Sigmoid colon (tissue), 4 donors: ENCODE measurements around the gene BLTP3B.

Experiments used
- POLR2AphosphoS5 ChIP-seq, 4 donors: sonication (generic); formaldehyde crosslinking; IDR thresholded peaks; one replicate each; pipeline ENCODE4 v1.6.1; 2017; ENCODE audit warnings: antibody characterized with exemption in 4 of 4
- TF ChIP-seq, protein P1 (sequence below), 4 experiments: fragments of 450-650 bp in 3 of 4; fragments of 200-600 bp in 1 of 4; IDR thresholded peaks; one replicate each; pipeline ENCODE4 v1.5.1; 2016 to 2019; ENCODE audit warnings: antibody characterized with exemption in 4 of 4, mild to moderate bottlenecking in 3 of 4, moderate library complexity in 2 of 4

DNA sequence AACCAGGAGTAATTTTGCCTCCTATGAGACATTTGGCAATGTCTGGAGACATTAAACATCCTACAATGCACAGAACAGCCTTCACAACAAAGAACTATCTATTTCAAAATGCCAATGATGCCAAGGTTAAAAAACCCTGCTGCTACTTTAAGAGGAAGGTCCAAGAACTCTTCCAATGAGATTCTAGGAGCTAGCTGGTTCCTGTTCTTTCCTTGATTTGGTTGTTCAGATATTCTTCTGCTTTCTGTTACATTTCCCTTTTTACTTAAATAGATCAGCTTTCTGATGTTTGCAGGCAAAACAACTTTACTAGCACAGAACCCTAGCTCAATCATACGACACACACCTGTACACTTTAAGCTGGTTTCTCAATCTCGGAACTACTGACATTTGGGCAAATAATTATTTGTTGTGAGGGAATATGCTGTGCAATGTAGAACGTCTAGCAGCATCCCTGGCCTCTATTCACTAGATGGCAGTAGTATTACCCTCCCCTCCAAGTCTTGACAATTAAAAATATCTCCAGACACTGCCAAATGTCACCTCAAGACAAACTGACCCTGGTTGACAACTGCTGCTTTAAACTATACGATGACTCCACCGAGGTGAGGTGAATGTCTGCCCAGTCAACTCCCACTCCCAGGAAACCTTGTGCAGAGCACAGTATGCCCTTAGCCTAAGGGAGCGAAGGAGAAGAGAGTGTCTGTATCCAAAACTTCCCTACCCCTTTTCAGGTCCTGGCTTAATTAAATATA, 4.4 kb downstream of the BLTP3B start:
- TF ChIP-seq, protein P1, sequence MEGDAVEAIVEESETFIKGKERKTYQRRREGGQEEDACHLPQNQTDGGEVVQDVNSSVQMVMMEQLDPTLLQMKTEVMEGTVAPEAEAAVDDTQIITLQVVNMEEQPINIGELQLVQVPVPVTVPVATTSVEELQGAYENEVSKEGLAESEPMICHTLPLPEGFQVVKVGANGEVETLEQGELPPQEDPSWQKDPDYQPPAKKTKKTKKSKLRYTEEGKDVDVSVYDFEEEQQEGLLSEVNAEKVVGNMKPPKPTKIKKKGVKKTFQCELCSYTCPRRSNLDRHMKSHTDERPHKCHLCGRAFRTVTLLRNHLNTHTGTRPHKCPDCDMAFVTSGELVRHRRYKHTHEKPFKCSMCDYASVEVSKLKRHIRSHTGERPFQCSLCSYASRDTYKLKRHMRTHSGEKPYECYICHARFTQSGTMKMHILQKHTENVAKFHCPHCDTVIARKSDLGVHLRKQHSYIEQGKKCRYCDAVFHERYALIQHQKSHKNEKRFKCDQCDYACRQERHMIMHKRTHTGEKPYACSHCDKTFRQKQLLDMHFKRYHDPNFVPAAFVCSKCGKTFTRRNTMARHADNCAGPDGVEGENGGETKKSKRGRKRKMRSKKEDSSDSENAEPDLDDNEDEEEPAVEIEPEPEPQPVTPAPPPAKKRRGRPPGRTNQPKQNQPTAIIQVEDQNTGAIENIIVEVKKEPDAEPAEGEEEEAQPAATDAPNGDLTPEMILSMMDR (IDR thresholded peaks at IDR 0.05) = no peak
- TF ChIP-seq POLR2AphosphoS5 (IDR thresholded peaks at IDR 0.05) = no peak
